GM21423 (cell line): ENCODE measurements around the gene UNC79.

Experiments used
- ATAC-seq: cut with Tn5 transposase; IDR thresholded peaks from one replicate; pipeline ENCODE4 v1.9.1; 2021; ENCODE audit warnings: mild to moderate bottlenecking, moderate library complexity; ENCODE audit not compliant: unreplicated experiment

The UNC79 gene

DNA sequence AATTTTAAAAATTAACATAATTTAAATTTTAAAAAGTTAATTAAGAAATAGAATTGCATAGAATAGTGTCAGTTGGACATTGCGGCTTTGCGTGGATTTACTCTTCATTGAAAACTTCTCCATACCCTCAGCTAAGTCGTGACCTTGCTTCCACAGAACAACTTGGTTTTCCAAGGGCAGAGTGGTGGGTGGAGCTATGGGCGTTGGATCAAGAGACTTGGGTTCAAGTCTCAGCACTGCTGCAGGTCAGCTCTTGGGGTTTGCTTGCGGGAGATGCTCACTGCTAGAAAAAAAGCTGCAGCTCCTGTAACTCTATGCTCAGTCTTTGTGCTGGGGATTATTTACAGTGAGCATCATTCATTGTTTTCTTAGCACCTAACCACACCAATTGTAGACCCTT, 223.9 kb downstream of the UNC79 start:
- ATAC-seq = no peak

DNA sequence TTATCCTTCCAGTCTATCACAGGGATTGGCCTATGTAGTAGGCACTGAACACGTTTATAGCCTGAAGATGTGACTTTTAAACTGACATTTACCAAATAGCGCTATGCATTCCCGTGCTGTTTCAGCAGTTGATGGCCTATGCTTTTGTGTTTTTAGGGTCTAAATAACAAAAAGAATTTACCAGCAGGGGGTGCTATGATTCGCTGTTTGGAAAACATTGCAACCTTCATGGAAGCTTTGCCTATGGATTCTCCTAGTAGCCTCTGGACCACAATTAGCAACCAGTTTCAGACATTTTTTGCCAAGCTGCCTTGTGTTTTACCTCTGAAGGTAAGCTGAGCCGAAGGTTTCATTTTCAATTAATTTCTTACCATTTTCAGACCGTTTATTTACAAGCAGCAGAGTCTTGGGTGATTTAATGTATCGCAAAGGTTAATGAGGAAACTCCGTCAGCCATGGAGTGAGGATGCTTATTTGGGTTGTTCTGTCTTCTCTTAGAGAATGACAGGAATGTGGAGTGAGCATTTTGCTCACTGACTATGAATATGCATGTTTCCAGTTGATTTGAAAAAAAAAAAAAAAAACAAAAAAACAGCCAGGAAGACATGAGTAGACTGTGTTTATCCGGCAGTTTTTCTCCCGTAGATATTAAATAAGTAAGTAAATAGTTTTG, 224.5 kb downstream of the UNC79 start:
- ATAC-seq = no peak

DNA sequence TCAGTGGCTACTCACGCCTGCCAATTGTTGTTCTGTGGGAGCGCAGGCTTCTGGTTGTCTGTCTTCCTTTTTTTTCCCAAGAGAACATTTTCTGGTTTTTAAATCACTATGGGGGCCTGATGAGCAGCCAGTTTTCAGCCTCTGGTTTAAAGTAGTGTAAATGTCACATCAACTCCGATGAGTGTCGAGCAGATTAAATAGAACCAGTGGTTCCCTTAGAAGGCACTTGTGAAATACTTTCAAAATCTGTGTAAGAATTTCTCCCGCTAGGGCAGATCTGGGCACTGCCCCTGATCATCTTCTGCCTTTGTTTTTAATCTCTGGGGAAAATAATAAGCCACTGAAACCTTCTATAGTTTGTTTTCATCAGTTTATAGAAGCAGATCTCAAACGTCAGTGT, 227.1 kb downstream of the UNC79 start:
- no peak for ATAC-seq

DNA sequence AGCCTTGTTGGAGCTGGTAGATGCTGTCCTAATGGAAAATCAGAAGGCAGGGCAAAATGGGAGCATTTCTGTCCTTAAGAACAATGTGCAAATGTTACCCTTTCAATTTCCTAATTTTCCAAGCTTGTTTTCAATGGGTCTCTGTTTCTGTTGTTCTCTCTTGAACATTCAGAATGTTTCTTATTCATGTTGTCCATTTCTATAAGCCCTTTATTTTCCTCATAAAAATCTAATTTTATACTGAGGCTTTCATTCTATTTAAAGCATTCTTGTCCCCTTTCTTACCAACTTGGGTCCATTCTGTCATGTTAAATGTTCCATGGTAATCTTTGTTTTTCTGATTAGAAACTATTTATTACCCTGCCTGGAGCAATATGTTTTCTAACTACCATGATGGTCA, 232.6 kb downstream of the UNC79 start:
- no peak for ATAC-seq

DNA sequence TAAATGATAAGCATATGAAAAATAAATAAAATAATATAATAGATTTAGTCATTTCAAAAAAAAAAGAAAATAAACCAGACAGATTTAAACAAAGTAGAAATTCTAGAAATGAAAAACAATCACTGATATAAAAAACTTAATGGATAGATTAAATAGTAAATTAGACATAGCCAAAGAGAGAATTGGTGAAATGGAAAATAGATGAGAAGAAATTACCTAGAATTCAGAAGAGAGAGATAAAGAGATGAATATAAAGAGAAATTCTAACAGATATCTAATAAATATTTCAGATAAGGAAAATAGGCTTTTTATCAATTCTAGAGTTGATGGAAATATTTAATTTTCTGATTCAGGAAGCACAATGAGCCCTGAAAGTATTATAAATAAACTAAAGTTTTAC, 234.4 kb downstream of the UNC79 start:
- ATAC-seq = no peak

DNA sequence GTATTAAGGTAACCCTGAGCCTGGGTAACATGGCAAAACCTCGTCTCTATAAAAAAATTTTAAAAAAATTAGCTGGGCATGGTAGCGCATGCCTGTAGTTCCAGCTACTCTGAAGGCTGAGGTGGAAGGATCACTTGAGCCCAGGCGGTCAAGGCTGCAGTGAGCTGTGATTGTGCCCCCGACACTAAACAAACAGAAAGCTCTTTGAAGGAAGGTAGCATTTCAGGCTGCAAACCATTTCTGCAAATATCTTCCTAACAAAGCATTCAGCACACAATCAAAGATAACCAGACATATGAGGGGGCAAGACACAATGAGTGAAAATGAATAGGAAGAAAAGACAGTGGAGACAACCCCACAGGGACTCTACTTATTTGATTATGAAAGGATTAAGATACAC, 238.9 kb downstream of the UNC79 start:
- no peak for ATAC-seq

DNA sequence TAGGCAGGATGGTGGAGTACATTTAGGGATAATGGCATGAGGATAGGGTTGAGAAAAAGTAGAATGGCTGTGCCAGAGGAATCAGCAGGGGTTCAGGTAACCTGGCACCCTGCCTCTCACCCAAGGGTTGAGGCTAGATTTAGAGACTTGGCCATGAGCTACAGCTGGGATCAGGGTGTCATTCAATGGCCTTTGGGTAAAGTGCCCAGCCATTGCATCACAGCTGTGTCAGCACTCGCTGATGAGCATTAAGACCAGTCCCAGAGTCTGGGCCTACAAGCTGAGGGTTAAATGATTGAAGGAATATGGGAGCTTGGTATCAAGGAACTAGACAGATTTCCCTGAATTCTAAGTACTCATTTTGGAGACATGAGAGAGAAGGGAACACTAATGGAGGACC, 243.6 kb downstream of the UNC79 start:
- ATAC-seq = no peak

DNA sequence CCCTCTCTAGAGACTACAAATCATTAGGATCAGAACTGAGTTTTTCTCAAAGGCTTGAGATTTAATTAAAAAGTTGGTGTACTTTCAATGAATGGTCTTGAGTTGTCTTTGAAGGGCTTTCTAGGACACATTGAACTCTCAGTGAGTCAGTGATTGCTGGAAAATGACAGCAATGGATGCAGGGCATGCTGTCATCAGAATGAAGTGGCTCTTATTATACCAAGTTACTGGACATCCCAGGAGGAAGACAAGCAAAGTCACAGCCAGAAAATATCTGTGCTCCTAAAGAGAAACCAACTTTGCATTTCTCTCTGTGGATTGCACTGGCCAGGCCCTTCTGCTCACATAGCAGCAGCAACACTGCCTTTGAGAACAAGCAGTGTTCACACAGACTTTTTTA, 244.9 kb downstream of the UNC79 start:
- no peak for ATAC-seq

DNA sequence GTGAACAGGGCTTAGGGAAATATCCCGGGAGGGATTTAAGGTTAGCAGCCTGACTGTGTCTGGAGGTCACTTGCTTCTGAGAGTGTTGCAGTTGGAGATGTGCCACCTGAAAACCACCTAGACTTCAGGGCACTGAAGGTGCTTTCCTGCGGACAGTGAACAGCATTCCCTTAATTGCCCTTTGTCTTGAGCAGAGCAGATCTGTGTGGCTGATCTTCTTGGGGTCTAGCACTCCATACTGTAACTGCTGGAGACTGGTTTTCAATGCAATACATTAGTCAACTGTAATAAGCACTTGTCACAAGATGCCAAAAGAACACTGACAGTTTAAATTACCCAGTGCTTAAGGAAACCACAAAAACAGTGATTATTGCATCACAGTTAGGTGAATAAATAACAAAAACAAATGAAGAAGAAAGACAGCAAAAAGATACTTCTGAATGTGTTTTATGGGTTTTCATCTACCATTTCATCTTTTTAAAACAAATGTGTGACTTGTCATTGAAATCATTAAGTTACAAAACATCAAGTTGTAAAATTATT, 245.7 kb downstream of the UNC79 start:
- ATAC-seq = no peak

DNA sequence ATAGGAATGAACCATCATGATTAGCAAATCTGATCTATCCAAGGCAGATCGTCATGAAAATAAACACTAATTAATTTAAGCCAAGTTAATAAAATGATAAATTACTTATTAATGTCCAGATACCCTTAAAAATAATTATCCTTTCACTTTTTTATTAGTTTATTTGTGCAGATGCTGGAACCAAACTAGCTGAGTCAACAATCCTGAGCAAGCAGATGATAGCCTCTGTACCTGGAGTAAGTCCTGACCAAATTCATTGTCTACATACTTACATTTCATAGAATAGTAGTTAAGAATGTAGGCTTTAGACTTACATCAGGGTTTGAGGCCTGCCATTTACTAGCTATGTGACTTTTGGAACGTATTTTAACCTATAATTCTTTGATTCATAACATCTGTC, 251.7 kb downstream of the UNC79 start:
- ATAC-seq = no peak

DNA sequence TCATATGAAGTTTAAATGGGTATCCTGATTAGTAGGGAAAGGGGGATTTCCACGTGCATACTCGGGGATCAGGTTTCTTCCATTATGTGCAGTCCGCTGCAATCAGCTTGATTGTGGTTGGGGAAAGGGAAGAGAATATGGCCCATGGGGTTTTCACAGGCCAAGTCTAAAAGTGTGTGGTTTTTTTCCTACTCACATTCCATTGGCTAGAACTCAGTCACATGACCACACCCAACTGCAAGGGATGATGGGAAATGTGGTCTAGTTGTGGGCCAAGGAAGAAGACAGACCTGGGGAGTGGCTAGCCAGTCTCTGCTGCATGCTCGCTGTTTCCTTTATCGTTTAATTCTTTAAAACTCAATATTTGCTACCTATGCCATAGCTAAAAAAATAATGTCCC, 252.5 kb downstream of the UNC79 start:
- no peak for ATAC-seq

DNA sequence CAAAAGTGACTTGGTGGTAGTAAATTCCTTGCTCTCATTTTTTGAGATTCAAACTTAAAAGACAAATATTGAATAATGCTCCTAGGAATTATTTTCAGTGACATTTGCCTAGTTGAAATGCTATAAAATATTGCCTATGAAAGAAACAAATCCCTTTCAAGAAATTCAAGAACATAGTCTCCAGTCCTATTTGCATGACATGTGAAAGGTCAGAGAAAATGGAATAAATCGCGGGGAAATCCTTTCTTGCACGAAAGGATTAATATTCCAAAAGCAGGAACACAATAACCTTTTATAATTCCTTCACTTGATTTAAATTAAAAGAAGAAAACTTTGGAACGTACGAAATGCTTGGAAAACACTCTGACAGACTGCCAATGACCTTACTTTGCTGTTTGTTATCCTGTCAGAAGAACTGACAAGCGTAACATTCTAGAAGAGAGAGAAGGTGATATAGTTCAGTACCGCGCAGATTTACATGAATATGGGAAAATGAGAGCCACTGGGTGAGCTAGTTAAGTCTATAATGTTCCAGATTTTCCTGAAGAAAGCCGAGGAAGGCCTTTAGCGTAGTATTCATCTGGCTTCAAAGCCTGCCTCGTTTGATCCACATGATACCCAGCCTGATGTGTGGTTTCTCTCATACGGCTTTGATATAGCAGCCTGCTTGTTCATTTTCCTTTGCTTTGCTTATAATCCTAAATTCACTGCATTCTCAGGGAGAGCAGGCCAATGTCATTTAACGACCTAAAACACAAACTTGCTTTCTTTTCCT, 254.6 kb downstream of the UNC79 start:
- ATAC-seq = no peak

DNA sequence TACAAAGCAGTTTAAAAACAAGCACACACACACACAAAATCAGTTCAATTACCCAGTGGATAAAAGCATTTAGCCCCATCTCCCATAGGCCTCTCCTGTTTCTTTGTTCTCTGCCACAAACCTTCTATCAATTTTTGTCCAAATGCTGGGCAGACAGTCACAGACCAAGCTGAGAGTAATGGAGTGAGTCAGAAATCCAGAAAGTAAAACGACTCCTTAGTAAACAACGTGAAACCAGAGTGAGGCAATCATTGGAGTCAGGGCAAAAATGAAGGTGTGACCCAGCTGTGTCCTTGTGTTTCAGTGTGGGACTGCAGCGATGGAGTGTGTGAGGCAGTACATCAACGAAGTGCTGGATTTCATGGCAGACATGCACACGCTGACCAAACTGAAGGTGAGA, 255.5 kb downstream of the UNC79 start:
- no peak for ATAC-seq

DNA sequence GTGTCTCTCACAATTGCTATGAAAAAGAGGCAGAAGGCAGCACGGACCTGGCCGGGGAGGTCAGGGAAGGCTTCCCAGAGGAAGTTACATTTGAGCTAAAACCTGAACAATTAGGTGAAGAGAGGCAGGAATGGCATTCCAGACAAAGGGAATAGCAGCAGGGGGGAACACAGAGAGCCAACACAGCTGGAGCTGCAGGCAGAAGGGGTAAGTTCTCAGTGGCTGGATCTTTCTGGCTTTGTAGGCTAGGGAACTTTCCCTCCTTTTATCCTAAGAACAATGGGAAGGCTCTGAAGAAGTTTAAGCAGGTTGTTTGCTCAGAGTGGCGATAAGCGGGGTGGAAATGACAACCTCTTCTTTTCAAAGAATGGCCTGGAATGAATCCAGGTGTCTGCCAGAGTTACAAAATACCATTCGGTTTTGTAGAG, 257.5 kb downstream of the UNC79 start:
- ATAC-seq = no peak

DNA sequence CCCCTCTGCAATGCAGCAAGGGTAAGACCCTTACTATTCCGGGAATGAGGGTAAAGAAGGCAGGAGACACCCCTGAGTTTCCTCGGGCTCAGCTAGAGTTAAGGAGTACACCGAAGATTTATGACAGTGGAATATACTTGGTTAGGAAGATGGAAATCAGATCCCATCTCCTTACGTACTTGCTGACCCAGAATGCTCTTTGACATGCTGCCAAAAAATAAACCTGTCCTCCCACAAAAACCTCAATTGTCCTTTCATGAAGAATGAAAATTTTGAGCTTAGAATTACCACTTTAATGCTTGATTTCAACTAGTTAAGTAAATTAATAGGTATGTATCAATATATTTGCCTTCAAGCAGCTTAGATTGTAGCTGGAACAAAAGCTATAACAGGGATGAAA, 258.1 kb downstream of the UNC79 start:
- ATAC-seq = no peak

DNA sequence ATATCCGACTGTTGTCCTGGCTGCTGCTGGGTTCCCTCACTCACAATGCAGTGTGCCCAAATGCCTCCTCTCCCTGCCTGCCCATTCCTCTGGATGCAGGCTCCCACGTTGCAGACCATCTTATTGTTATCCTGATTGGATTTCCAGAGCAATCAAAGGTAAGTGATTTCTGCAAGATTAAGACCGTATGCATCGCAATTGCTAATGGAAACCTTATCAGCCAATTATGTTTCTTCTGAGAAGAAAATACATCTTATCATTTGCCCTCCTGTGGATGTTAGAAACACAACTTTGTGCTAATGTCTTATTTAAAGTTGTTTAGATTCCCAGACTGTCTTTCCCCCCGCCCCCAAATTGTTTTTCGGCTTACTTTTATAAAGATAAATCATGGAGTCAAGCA, 259.4 kb downstream of the UNC79 start:
- no peak for ATAC-seq

DNA sequence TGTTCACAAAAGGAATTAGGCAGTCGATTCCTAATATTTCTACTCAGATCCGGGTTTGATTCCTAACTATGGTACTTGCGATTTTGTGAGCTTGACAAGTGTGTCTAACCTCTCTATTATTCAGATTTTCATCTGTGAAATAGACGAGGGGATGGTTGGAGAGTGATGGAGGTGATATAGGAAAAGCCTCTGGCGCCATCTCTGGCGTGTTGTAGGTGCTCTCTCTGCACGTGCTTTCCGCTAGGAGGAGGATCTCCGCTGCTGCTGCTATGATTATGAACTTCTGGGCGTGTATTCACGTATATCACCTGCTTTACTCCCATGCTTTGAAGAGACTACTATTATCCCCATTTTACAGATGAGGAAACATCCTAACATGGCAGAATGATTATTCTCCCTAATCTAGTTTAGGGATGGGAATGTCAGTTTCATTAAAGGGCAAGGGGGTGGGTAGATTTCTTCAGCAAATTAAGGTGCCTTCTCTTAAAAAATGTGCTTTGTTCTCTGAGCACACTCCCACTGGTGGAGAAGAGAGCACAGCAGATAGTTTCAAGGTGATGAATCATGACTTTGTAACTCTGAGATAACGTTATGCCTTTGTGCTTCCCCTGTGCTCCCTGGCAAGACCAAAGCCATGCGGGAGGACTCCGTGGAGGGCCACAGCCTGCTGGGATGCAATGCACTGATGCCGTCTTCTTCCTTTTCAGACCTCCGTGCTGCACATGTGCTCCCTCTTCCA, 260.5 kb downstream of the UNC79 start:
- no peak for ATAC-seq

DNA sequence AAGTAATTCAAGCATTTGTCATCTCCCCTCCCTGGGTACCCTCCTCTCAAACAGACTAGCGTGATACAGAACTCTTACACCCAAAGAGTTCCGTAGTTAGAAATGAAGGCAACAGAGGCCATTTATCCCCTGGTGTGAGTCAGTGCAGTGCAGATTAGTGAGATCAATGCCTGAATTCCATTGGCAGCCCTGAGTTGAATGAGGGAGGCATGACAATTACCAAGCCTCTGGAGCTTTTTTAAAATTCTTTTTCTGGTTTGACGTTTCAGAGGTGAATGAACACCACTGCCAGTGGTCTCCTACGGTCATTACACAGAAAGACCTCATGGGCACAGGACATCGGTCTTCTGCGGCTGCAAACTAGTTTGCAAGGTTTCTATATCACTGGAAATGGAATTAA, 263.2 kb downstream of the UNC79 start:
- ATAC-seq = no peak

DNA sequence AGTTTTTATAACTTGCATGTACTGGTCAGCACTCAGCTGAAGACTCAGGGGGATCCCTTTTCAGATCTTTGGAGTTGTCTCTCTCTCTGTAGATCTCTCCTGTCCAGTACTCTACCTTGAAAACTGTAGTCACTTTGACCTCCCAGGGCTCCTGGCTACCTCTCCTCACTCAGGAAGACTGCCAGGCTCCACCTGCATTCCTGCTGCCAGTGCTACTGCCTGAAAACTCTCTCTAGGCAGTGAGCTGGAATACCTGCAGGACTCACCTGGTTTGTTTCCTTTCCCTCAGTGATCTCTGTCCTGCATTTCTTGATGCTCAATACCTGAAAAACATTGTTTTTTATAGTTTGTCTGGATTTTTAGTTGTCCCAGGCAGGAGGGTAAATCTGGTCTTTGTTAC, 270.2 kb downstream of the UNC79 start:
- ATAC-seq = no peak

DNA sequence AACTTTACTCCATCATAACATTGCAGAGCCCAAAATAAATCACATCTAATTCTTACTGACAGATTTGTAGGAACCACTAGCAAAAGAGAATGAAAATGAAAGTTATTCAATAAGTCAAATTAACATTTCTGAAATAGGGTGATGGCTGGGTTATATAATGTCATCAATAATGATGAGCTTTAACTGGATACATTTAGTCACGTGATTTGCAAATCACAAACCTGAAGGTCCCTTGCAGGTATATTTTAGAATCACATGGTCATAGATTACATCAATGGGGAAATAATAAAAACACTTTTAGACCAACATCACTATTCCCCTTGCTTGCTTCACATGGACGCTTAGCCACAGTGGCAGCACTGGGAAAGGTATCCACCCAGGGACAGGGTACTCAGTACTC, 270.8 kb downstream of the UNC79 start:
- ATAC-seq = no peak

DNA sequence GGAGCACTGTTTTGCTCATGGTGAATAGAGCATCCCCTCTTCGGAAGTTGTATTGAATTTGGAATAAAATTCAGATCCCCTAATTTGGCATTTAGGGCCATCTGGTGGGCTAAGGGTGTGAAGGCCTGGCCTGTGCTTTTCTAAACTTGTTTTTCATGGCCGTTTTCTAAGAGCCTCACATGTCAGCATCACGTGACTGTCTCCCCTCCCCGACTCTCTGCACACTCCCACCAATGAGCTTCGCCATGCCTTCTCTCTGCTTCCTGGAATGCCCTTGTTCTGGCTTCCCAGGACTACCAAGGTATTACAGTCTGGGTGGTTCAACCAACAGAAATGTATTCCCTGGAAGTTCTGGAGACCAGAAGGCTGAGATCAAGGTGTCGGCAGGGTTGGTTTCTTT, 272.2 kb downstream of the UNC79 start:
- ATAC-seq = no peak

DNA sequence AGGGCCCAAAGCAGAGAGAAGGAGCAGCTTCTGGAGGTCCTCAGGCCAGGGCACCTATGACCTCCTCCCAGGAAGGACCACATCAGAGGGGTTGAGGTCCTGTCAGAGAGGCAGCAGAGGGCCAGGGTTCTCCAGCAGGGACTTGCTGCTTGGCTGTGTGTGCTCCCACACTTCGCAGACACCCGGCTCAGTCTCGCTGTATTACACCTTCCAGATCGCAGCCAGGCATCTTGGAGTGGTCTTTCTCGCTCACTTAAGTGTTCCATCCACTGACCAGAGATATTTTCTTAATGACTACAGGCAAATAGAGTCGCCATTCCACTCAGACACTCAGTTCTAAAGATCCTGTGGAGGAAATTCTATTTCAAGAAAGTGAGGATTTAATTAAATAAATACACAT, 273.2 kb downstream of the UNC79 start:
- ATAC-seq = no peak
